ENCODE measurements around the gene CHCHD3.

Gene CHCHD3

DNA sequence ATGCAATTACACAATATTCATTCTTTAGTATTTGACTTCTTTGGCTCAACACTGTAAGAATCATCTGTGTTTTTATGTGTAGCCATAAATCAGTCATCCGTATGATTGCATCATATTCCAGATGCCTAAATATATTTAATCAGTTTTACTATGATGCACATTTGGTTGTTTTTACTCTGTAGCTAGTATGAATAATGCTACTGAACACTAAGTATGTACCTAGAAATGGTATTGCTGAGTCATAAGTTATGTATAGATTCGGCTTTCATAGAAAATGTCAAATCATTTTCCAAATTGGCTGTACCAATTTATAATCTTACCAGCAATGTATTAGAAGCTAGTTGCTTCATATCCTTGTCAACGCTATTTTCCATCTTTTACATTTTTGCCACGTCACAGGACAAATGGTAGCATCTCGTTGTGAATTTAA is 308.3 kb downstream of the CHCHD3 start:
- Mint-ChIP-seq H3K4me3 (no peak overlapping the region), H3K27ac (no peak overlapping the region), H3K27me3 (peaks cover 4% of the 10 kb centered on the region), H3K36me3 (ENCODE audit: low read depth) (peaks cover 4% of the 10 kb centered on the region), H3K9me3 (peaks cover 25% of the 10 kb centered on the region), H3K4me1 (peaks cover 34% of the 10 kb centered on the region)
- no peak for DNase-seq
- no peak for ATAC-seq

GRCh38 chr7:132771301-132771730 is 310.6 kb downstream of the CHCHD3 start:
- Mint-ChIP-seq H3K27ac (peak overlapping the region; percentile 56), H3K4me1 (peaks cover 22% of the 10 kb centered on the region), H3K36me3 (ENCODE audit: low read depth) (peaks cover 4% of the 10 kb centered on the region), H3K9me3 (peaks cover 17% of the 10 kb centered on the region), H3K4me3 (no peak overlapping the region), H3K27me3 (no peaks in the 10 kb centered on the region)
- DNase-seq (peak; percentile 21), ATAC-seq (peak; percentile 54)

- no peak for DNase-seq
- Mint-ChIP-seq H3K27me3 (no peaks in the 10 kb centered on the region), H3K4me3 (no peak overlapping the region), H3K9me3 (peaks cover 17% of the 10 kb centered on the region), H3K36me3 (ENCODE audit: low read depth) (peaks cover 4% of the 10 kb centered on the region), H3K27ac (no peak overlapping the region), H3K4me1 (peaks cover 22% of the 10 kb centered on the region)
- no peak for ATAC-seq
Measured at GRCh38 chr7:132770055-132770454, 311.8 kb downstream of the CHCHD3 start.

DNA sequence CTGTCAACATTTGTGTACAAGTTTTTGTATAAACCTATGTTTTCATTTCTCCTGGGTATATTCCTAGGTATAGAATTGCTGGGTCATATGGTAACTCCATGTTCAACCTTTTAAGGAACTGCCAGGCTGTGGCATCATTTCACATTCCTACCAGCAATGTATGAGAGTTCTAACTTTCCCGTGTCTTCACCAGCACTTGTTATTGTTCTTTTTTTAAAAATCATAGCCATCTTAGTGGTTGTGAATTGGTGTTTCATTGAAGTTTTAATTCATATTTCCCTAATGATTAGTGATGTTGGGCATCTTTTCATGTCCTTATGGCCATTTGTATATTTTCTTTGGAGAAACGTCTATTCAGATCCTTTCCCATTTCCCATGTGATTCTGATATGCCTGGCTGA is 312.6 kb downstream of the CHCHD3 start:
- Mint-ChIP-seq H3K9me3 (peaks cover 17% of the 10 kb centered on the region), H3K27me3 (no peaks in the 10 kb centered on the region), H3K27ac (no peak overlapping the region), H3K36me3 (ENCODE audit: low read depth) (peaks cover 4% of the 10 kb centered on the region), H3K4me1 (peaks cover 22% of the 10 kb centered on the region), H3K4me3 (no peak overlapping the region)
- DNase-seq (no peak), ATAC-seq (no peak)

DNA sequence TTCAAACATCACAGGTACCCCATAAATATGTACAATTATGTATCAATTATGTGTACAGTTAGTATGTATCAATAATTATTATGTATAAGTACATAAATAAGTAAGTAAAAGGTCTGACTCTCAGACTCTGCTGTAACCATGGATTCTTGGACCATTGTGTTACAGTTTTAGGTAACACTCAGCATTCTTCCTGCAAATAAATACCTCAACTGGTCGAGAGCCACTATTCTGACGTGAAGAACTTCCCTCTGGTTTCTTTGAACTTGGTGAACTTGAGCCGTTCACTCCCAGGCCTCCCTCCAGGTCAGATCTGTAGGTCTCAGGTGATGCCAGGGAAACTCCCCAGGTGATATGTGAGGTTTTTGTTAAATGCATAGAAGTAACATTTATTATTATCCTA is 313.8 kb downstream of the CHCHD3 start:
- ATAC-seq = no peak
- H3K9me3 Mint-ChIP-seq = peaks cover 17% of the 10 kb centered on the region
- no peak for DNase-seq
- peaks cover 4% of the 10 kb centered on the region for H3K36me3 Mint-ChIP-seq (ENCODE audit: low read depth)
- no peak overlapping the region for H3K27ac Mint-ChIP-seq
- H3K4me3 Mint-ChIP-seq = no peak overlapping the region
- H3K4me1 Mint-ChIP-seq = peaks cover 20% of the 10 kb centered on the region
- no peaks in the 10 kb centered on the region for H3K27me3 Mint-ChIP-seq

- H3K4me1 Mint-ChIP-seq = peaks cover 20% of the 10 kb centered on the region
- H3K27ac Mint-ChIP-seq = no peak overlapping the region
- no peak for ATAC-seq
- no peaks in the 10 kb centered on the region for H3K27me3 Mint-ChIP-seq
- H3K4me3 Mint-ChIP-seq = no peak overlapping the region
- no peak for DNase-seq
- H3K36me3 Mint-ChIP-seq (ENCODE audit: low read depth) = peaks cover 4% of the 10 kb centered on the region
- peaks cover 17% of the 10 kb centered on the region for H3K9me3 Mint-ChIP-seq
Measured at GRCh38 chr7:132767378-132767777, 314.5 kb downstream of the CHCHD3 start.

DNA sequence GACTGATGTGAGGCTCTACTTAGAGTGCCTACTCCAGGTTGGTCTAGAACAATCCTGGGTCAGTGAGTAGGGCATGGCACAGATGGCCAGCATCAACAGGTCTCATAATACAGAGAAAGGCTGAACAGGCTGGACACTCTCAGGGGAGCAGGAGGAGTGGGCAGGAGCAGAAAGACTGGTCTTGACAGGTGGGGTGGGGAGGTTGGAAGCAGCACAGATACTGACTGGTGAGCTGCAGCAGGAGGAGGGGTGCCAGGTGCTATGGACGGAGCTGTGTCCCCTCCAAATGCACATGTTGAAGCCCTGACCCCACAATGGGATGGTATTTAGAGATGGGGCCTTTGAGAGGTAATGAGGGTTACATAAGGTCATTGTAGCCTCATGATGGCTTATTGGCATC is 315.2 kb downstream of the CHCHD3 start:
- no peak overlapping the region for H3K27ac Mint-ChIP-seq
- ATAC-seq (no peak), DNase-seq (no peak)
- peaks cover 4% of the 10 kb centered on the region for H3K36me3 Mint-ChIP-seq (ENCODE audit: low read depth)
- peaks cover 17% of the 10 kb centered on the region for H3K9me3 Mint-ChIP-seq
- H3K27me3 Mint-ChIP-seq = no peaks in the 10 kb centered on the region
- no peak overlapping the region for H3K4me3 Mint-ChIP-seq
- H3K4me1 Mint-ChIP-seq = peaks cover 19% of the 10 kb centered on the region

DNA sequence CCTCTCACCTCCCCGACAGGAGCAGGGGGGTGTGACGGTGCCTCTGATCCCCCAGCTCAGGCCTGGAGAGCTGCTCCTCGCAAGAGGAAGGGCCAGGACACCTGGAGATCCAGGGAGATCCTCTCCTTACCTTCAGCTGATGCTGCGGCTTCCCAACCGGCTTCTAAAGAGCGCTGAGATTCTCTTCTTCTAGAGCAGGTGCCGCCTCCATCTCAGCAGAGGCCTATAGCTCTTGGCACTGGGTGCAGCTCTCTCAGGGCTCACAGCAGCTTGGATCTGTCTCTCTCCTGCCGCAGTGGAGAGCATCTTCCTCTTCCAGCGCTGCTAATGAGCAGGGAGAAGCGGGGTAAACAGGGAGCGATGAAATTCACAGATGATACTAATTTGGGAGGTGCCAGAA is 316.0 kb downstream of the CHCHD3 start:
- Mint-ChIP-seq H3K9me3 (peaks cover 17% of the 10 kb centered on the region), H3K36me3 (ENCODE audit: low read depth) (peaks cover 4% of the 10 kb centered on the region), H3K4me1 (peaks cover 11% of the 10 kb centered on the region), H3K27me3 (no peaks in the 10 kb centered on the region), H3K4me3 (no peak overlapping the region), H3K27ac (no peak overlapping the region)
- ATAC-seq (no peak), DNase-seq (no peak)

- Mint-ChIP-seq H3K4me3 (no peak overlapping the region), H3K9me3 (peaks cover 10% of the 10 kb centered on the region), H3K36me3 (ENCODE audit: low read depth) (peaks cover 4% of the 10 kb centered on the region), H3K4me1 (no peaks in the 10 kb centered on the region), H3K27ac (no peak overlapping the region), H3K27me3 (no peaks in the 10 kb centered on the region)
- DNase-seq = no peak
- no peak for ATAC-seq
Measured at GRCh38 chr7:132764762-132765161, 317.1 kb downstream of the CHCHD3 start.

DNA sequence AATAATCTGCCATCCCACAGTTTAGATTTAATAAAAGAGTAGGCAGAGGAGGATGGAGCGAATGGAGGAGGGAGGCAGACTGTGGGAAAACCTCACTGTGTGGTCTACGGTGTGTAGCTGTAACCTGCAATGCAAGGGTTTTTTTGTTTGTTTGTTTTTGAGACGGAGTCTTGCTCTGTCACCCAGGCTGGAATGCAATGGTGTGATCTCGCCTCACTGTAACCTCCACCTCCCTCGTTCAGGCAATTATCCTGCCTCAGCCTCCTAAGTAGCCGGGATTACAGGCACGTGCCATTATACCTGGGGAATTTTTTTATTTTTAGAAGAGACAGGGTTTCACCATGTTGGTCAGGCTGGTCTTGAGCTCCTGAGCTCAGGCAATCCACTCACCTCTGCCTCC is 321.0 kb downstream of the CHCHD3 start:
- Mint-ChIP-seq H3K27ac (no peak overlapping the region), H3K36me3 (ENCODE audit: low read depth) (no peaks in the 10 kb centered on the region), H3K27me3 (no peaks in the 10 kb centered on the region)

DNA sequence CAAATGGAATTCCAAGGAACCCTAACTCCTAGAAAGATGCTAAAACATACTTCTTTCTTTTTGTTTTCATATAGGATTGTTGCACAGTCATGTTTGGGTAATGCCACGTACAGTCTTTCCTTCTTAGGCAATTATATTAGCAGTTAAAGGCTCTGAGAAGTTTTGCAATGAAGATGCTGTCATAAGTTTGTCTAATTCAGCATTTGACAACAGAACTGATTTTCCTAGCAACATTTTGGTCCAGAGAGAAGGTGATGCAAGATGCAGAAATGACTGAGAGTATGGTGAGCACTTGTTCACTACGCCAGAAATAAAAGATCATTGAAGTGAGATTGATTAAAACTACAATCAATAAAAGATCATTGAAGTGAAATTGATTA is 321.7 kb downstream of the CHCHD3 start:
- H3K4me3 Mint-ChIP-seq = no peak overlapping the region
- ATAC-seq = no peak

More for the DNA sequence above, 321.0 kb downstream of the CHCHD3 start:
- ATAC-seq (no peak), DNase-seq (no peak)
- Mint-ChIP-seq H3K4me1 (peaks cover 4% of the 10 kb centered on the region), H3K4me3 (no peak overlapping the region), H3K9me3 (no peaks in the 10 kb centered on the region)

GRCh38 chr7:132759482-132760243 is 322.2 kb downstream of the CHCHD3 start:
- H3K9me3 Mint-ChIP-seq = no peaks in the 10 kb centered on the region
- no peaks in the 10 kb centered on the region for H3K27me3 Mint-ChIP-seq
- peaks cover 4% of the 10 kb centered on the region for H3K4me1 Mint-ChIP-seq
- ATAC-seq (no peak), DNase-seq (no peak)
- H3K27ac Mint-ChIP-seq = no peak overlapping the region
- H3K36me3 Mint-ChIP-seq (ENCODE audit: low read depth) = no peaks in the 10 kb centered on the region
- no peak overlapping the region for H3K4me3 Mint-ChIP-seq

More for the DNA sequence above, 321.7 kb downstream of the CHCHD3 start:
- H3K9me3 Mint-ChIP-seq = no peaks in the 10 kb centered on the region
- H3K27ac Mint-ChIP-seq = no peak overlapping the region
- H3K36me3 Mint-ChIP-seq (ENCODE audit: low read depth) = no peaks in the 10 kb centered on the region
- H3K4me1 Mint-ChIP-seq = peaks cover 4% of the 10 kb centered on the region
- DNase-seq = no peak
- no peaks in the 10 kb centered on the region for H3K27me3 Mint-ChIP-seq

DNA sequence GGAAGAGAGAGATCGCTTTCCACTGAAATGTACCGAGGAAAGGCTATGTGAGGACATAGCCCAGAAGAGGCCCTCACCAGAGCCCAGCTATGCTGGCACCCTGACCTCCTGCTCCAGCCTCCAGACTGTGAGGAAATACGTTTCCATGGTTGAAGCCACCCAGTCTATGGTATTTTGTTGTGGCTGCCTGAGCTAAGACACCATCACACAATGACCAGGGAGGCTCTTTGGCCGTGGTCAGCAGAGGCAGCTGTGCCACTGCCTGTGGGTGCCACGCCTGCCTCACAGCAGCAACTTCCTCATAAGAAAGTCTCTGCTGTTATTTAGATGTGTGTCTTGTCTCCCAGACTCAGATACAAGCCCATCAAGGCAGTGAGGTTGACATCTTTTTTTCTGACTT is 322.9 kb downstream of the CHCHD3 start:
- no peak for DNase-seq
- Mint-ChIP-seq H3K27ac (no peak overlapping the region), H3K9me3 (no peaks in the 10 kb centered on the region), H3K4me3 (no peak overlapping the region), H3K4me1 (peaks cover 4% of the 10 kb centered on the region), H3K27me3 (no peaks in the 10 kb centered on the region), H3K36me3 (ENCODE audit: low read depth) (no peaks in the 10 kb centered on the region)
- ATAC-seq = no peak

DNA sequence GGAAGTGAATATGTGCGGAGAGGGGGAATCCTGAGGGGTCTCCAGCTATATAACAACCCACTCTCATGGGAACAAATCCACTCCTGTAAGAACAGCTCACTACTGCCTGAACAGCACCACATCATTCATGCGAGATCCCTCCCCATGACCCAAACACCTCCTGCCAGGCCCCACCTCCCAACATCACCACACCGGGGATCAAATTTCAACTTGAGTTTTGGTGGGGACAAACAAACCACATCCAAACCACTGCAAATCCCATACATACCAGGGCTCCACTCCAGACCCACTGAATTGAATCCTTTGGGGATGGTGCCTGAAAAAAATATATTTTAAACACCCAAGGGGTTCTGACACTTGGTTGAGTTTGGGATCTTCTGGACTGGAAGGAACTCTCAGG is 324.1 kb downstream of the CHCHD3 start:
- no peaks in the 10 kb centered on the region for H3K36me3 Mint-ChIP-seq (ENCODE audit: low read depth)
- no peak overlapping the region for H3K4me3 Mint-ChIP-seq
- H3K27ac Mint-ChIP-seq = no peak overlapping the region
- H3K9me3 Mint-ChIP-seq = no peaks in the 10 kb centered on the region
- DNase-seq = no peak
- H3K27me3 Mint-ChIP-seq = no peaks in the 10 kb centered on the region
- ATAC-seq = no peak
- H3K4me1 Mint-ChIP-seq = peaks cover 4% of the 10 kb centered on the region

DNA sequence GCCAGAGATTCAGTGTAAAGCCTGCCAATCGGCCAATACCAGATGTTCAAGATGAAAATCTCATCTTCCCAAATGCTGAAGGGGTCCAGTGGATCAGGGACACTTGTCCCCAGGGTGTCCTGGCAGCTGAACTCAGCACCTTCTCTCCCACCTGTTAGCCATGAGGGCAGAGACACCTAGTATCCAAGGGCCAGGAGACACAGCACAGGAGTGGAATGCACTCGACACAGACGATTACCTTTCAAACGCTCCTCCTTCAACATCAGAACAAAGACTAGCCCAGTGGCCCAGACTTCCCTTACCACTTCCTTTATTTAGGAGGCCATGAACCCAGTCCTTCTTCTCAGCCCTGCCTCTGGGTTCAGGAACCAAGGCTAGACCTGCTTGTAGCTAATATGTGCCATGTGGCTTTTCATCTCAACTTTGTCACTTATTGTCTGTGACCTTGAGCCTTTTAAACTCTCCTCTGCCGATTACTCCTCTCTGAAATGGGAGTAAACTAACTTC is 325.4 kb downstream of the CHCHD3 start:
- Mint-ChIP-seq H3K27me3 (no peaks in the 10 kb centered on the region), H3K9me3 (no peaks in the 10 kb centered on the region), H3K4me3 (no peak overlapping the region), H3K27ac (no peak overlapping the region), H3K4me1 (peaks cover 4% of the 10 kb centered on the region), H3K36me3 (ENCODE audit: low read depth) (no peaks in the 10 kb centered on the region)
- ATAC-seq (no peak), DNase-seq (no peak)

Data from activated naive CD8-positive, alpha-beta T cell treated with anti-CD3 and anti-CD28 coated beads, Interleukin-2, amount 50 U/mL, for 24 hours (primary cell).